Effector CD4-positive, alpha-beta T cell (primary cell): Measurements from ENCODE around the gene SLCO4A1.

Experiments used
- DNase-seq: peaks from one replicate; pipeline ENCODE4 v3.0.0-alpha.2; 2020

The SLCO4A1 gene

GRCh38 chr20:62638055-62638570 lies 4.2 kb upstream of the SLCO4A1 start:
- no peak for DNase-seq

- no peak for DNase-seq
Measured at GRCh38 chr20:62638679-62639406, 3.5 kb upstream of the SLCO4A1 start.

DNA sequence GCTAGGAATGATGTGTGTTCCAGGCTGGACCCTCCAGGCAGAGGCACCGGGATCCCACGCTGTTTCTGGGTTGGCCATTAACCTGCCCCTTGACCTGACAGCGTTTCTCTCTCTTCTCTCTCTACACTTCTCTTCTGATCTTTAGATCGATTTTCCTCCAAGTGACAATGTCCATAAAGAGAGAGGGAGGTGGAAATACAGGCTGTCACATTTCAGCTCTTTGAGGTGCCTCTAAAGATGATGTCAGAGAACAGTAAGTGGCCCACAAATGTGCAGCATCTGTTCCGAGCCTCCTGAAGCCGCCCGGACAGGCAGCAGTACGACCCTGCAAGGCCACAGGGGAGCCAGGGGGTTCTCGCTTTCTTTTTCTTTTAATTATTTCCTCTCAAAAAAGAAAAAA lies 2.5 kb upstream of the SLCO4A1 start:
- DNase-seq: no peak

- DNase-seq: no peak
Measured at GRCh38 chr20:62640870-62641269, 1.4 kb upstream of the SLCO4A1 start.

DNA sequence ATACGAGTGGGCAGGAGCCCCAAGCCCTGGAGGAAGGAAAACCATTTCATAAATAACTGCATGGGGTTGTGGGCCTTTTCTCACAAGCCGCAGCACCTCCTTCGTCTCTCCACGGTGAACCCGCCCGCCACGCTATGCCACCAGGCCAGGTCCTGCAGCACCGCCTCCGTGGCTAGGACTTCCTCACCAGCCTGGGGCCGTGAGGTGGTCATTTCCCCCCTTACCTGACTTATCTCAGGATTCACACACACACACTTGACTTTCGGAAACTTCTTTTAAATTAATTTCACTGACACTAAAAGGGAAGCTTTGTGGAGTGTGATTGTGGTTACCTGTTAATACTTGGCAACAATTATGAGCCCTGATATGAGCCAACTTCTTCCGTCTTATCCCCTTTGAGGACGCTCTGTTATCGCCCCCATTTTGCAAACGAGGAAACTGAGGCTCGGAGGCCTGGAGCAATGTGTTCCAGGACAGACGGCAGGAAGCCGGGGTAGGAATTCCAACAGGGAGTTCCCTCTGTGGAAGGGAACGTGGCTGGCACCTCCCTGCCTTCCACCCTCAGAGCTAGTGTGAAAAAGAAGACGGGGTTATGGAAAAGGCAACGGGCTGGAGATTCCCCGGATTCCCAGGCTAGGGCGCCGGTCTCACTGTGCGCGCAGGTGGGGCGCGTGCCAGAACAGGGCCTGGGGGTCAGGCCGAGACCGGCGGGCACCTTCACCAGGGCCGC lies 817 bp upstream of the SLCO4A1 start:
- DNase-seq: no peak

DNA sequence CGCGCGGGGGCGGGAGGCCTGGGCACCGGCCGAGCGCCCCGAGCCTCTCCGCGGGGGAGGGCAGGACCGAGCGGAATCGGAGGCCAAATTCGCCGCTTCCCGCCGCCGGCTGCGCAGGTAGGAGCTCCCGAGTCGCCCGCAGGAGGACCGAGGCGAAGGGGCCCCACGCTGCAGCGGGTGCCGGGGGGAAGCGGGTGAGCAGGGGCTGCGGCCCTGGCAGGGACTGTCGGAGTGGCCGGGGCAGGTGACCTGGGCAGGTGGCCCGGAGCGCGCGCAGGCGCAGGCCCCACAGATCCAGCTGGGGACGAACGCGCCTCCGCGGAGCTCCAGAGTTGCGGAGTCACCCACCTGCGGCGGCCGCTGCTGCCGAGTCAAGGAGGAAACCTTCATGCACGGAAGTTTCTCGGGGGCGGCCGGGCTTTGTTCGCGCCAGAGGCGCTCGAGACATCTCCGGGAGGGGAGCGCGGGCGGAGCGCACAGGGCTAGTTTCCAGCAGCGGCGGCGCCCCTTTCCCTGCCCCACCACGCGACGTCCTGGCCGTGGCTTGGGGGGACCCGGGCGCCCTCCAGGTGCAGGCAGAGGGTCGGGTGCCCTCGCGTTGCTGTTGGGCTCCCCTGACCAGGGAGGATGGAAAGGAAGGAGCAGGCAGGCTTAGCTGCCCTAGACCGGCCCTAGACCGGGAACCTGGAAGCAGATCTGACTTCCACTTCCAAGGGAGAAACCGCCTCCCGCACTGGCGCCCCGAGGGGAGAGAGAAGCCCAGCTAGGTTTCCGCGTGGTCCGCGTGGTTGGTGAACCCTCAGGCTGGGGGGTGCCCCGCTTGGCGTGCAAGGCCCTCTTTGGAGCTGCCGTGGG lies 590 bp downstream of the SLCO4A1 start:
- peak; percentile 48 for DNase-seq

DNA sequence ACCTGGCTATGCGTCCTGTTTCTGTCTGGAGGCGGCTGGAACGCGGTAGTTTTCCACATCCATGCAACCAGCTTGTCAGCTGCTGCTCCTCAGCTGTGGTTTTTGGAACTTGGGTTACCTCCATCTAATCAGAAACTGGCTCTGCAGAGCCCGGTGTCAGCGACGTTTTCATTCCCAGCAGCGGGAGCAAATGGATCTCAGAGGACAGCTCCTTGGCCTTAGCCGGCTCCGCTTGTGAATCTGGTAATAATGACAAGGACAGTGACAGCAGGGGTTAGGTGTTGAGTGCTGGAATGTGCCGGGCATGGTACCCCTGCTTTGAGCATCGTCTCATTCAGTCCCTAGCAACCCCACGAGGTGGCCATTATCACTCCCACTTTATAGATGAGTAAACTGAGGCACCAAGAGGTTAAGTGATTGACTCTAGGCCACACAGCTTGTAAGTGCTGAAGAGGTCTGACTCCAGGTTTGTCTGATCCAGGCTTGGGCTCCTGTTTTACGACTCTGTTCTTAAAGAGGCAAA lies 1.3 kb downstream of the SLCO4A1 start:
- DNase-seq: no peak

GRCh38 chr20:62644044-62644795 lies 1.9 kb downstream of the SLCO4A1 start:
- DNase-seq: no peak

- no peak for DNase-seq
Measured at GRCh38 chr20:62644802-62645496, 2.6 kb downstream of the SLCO4A1 start.

- DNase-seq: no peak
Measured at GRCh38 chr20:62645613-62646012, 3.3 kb downstream of the SLCO4A1 start.

GRCh38 chr20:62646851-62647520 lies 4.7 kb downstream of the SLCO4A1 start:
- DNase-seq: no peak

DNA sequence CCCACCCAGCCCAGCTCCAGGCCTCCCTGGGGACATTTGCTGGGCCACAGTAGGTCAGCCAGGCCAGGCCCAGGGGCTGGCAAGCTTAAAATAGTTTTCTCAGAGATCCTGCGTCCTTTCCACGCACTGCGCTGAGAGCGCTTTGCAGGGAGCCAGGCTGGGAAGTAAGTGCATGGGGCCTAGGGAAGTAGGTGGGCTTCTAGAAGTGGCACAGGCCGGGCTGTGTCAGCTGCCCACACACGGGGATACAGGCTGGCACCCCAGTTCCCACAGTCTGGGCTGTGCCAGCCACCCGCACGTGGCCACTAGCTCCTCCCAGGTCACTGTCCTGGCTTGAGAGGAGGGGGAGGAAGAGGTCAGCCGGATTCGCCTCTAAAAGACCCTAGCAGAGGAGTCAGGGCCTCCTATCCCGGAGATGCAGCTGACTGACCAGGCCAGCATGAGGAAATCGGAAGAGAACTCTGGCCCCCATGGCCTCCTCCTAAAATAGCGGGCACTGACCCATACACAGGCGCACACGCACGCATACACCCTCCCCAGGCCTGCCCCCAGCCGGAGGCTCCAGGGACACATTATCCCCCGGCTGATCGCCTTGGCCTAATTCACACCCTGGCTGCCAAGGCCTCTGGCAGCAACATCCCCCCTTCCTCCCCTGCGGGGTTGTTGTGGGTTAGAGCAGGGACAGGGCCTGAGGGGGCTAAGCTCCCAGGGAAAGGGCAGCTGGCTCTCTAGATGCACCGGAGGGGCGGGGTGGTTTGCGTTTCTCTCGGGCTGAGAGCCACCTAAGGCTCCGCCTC lies 5.4 kb downstream of the SLCO4A1 start:
- no peak for DNase-seq

GRCh38 chr20:62648318-62648995 lies 6.2 kb downstream of the SLCO4A1 start:
- no peak for DNase-seq

DNA sequence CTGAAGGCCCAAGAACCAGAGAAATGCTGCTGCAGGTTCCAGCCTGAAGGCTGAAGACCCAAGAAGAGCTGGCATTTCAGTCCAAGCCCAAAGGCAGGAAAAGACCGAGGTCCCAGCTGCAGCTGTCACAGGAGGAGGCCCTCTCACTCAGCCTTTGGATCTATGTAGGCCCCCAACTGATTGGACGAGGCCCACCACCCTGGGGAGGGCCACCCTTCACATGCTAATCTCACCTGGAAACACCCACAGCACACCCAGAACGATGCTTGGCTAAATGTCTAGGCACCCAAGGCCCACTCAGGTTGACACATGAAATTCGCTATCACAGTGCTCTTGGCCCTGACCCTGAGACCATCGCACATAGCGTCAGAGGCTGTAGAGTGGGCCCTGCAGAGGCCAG lies 6.8 kb downstream of the SLCO4A1 start:
- no peak for DNase-seq

DNA sequence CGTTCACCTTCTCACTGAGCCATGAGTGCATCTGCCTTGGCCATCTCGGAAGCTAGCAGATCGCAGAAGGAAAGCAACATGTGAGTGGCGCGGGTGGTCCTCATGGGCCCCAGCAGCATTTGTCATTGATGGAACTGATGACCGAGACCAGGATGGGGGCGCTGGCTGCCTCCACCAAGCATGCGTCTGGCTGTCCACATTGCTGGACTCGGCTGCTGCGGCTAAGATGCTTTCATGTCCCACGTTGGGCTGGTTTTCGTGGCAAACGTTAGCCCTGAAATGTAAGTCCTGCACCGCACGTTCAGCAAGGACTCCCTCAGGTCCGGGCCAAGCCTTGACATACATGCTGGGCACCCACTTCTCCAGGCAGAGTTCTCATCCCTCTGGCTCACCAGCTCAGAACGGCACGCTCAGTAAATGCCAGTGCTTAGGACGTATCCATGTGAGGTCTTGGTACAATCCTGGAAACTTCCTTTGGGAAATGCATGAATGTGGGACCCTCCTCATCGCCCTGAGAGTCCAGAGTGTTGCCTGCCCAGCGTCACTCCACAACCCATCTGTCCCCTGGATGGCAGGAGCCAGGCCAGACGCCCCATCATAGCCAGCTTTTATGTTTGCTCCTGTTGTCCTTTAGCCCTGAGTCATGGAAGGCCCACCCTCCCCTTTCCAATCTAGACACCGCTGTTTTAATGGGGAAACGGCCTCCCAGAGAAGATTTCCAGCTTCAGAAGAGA lies 8.4 kb downstream of the SLCO4A1 start:
- DNase-seq: no peak

DNA sequence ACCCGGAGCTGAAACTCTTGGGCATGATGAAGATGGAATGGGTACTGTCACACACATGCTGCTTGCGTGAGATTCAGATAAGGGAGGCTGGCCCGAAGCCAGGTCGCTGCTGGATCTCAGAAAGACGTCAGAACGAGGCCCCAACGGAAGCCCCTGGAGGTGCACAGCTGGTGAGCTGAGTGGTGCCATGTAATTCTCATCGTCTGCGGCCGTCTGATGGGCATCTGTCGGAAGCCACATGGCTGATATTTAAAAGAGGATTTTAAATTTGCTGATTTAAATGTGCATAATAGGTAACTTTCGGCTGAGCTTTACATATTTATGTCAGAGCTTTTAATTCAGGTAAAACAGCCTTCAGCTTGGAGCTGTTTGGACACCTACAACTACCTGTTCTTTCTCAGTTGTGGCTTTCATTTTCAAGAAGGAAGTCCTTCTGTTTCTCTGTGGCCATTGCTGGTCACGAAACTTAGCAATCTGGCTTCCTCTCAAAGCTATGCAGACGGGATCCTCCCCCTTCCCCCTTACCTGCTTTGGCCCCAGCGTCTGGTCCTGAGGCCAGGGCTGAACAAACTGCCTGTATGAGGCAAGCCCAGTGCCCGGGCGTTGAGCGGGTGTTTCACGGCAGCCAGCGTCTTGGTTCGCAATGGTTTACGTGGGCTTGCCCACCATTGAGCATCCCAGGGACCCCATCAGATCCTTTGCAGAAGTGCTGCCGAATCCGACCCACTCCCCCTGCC lies 9.2 kb downstream of the SLCO4A1 start:
- peak; percentile 87 for DNase-seq

- peak; percentile 53 for DNase-seq
Measured at GRCh38 chr20:62652041-62652893, 10.0 kb downstream of the SLCO4A1 start.
